ENCODE measurements around the gene LRRC10.
"Not testable (repeated sequence)": the region's sequence is repeated elsewhere in the genome, so short reads cannot be mapped to it uniquely, and the experiment has no call there.

LRRC10 gene

DNA sequence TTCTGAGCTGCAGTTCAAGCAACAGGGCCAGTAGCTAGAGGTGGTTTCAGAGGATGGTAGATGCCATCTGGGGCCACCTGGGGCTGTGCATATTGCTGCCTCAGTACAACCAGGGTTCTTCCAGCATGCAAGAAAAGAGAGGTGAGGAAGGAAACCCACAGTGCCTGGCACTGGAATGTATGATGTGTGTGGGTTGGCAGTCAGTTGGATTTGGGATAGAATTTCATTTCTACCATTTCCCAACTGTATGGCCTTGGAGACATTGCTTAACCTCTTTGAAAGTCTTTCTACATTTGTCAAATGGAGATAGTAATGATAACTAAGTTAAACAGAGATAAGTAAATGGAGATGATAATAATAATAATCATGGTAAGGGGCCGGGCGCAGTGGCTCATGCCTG lies 10.2 kb upstream of the LRRC10 start:
- no peak for DNase-seq (ENCODE audit: low spot score)
- no peak overlapping the region for H3K4me3 ChIP-seq
- TF ChIP-seq, protein P1, sequence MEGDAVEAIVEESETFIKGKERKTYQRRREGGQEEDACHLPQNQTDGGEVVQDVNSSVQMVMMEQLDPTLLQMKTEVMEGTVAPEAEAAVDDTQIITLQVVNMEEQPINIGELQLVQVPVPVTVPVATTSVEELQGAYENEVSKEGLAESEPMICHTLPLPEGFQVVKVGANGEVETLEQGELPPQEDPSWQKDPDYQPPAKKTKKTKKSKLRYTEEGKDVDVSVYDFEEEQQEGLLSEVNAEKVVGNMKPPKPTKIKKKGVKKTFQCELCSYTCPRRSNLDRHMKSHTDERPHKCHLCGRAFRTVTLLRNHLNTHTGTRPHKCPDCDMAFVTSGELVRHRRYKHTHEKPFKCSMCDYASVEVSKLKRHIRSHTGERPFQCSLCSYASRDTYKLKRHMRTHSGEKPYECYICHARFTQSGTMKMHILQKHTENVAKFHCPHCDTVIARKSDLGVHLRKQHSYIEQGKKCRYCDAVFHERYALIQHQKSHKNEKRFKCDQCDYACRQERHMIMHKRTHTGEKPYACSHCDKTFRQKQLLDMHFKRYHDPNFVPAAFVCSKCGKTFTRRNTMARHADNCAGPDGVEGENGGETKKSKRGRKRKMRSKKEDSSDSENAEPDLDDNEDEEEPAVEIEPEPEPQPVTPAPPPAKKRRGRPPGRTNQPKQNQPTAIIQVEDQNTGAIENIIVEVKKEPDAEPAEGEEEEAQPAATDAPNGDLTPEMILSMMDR (IDR thresholded peaks at IDR 0.05), result no peak
- no peak overlapping the region for H3K27ac ChIP-seq

DNA sequence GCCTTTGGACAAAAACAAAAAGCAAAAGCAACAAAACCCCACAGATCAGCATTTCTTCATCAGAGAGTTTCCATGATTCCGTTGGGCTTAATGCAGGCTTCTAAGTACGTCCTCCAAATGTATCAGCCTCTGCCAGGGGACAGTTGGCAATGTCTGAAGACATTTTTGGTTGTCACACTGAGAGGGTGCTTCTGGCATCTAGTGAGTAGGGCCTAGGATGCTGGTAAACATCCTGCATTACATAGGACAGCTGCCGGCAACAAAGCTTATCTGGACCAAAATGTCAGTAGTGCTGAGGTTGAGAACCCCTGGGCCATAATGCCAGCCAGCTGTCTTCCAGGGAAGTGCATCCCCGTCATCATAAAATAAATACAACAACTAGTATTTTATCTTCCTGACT lies 9.4 kb upstream of the LRRC10 start:
- H3K27ac ChIP-seq, result no peak overlapping the region
- DNase-seq (ENCODE audit: low spot score), result no peak
- H3K4me3 ChIP-seq, result no peak overlapping the region
- TF ChIP-seq, protein P1 (IDR thresholded peaks at IDR 0.05), result no peak

DNA sequence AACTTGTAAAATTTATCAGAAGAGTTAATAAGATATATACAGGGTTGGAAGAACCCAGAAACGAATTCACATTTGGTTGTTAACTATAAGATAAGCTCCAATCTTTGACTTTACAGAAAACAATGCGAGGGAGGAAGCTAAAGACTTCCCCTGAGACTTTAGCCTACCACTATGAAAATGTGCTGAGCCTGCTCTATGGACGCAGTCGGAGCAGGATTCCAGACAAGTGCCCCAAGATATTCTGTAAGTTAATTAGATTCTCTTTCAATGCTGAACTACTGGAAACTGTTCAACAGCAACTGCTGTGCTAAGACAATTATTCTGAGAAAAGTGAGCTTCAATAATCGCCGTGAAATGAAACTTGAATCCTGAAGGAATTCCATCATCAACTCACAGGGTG lies 8.3 kb upstream of the LRRC10 start:
- DNase-seq (ENCODE audit: low spot score), result no peak
- no peak overlapping the region for H3K27ac ChIP-seq
- H3K4me3 ChIP-seq, result no peak overlapping the region
- TF ChIP-seq, protein P1 (IDR thresholded peaks at IDR 0.05), result no peak

DNA sequence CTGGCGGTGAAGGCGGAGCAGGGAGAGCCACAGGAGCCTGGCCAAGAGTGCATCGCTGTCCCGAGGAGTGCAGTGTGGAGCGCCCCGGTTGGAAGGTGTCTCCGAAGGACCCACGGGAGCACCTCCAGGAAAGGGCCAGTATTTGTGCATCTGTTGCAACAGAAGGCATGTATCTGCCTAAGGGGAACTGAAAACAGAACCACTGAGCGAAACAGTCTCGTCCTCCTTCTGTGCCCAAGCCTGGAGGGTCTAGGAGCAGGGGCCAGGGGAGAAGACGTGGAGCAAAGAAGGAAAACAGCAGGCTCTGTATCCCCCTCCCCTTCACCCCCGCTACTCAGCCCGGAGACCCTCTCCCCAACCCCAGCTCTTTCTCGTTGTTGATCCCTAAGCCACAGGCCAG lies 5.3 kb upstream of the LRRC10 start:
- TF ChIP-seq, protein P1 (IDR thresholded peaks at IDR 0.05), result no peak
- Histone ChIP-seq H3K27ac (no peak overlapping the region), H3K4me3 (no peak overlapping the region)
- no peak for DNase-seq (ENCODE audit: low spot score)

DNA sequence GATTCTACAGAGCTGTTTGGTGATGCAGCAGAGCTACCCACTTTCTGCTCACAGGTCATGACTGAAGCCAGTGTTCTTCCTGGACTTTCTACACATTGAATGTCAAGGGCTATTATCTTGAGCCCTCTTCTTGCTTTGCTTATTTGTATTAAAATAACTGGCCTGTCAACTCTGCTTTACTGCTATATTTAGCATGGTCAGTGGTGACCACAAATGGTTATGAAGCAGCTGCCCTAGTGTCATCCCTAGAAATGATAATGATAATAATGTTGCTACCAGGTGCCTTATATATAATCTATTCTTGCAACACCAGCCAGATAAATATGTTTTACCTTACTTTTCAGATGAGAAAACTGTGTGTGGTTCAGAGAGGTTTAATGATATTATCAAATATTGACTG lies 2.6 kb upstream of the LRRC10 start:
- Histone ChIP-seq H3K27ac (no peak overlapping the region), H3K4me3 (no peak overlapping the region)
- TF ChIP-seq, protein P1 (IDR thresholded peaks at IDR 0.05), result no peak
- no peak for DNase-seq (ENCODE audit: low spot score)

DNA sequence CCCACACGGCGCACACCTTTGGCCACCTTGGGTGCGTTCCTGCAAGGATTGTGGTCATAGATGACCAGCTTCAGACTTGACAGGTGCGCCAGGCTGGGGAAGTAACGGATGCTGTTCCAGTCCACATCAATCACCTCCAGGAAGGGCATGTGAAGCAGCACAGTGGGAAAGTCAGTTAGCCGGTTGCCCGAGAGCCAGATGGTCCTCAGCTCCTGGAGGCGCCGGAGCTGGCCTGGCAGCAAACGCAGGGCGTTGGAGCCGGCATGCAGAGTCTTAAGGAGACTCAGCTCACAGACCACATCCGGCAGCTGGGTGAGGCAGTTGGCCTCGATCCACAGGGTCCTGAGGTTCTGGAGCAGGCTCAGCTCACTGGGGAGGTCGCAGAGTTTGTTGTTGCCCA lies 581 bp downstream of the LRRC10 start:
- DNase-seq (ENCODE audit: low spot score), result no peak
- TF ChIP-seq, protein P1 (IDR thresholded peaks at IDR 0.05), result no peak
- Histone ChIP-seq H3K4me3 (no peak overlapping the region), H3K27ac (no peak overlapping the region)

DNA sequence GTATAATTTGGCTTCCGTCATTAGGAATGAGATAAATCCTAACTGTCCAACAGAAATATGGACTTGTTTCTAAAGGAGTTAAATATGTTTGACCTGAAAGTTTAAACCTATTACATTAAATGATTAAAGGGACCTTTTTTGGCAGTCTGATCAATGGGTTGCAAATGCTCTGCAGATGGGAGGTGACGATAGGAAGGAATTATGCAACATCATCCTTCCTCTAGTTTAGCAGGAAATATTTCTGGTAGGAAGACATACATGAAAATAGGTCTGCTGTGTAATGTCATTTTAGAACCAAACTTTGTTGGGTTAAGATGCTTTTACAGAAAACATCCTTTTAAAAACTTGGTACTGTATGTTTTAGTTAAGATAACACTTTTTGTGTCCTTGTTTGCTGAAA lies 2.6 kb downstream of the LRRC10 start:
- TF ChIP-seq, protein P1 (IDR thresholded peaks at IDR 0.05), result no peak

DNA sequence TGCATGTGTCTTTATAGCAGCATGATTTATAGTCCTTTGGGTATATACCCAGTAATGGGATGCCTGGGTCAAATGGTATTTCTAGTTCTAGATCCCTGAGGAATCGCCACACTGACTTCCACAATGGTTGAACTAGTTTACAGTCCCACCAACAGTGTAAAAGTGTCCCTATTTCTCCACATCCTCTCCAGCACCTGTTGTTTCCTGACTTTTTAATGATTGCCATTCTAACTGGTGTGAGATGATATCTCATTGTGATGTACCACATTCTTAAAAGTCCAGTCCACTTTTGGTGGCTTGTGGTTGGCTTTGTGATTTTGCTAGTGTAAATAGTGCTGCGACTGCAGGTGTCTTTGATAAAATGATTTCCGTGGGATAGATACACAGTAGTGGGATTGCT lies 6.4 kb downstream of the LRRC10 start:
- H3K27ac ChIP-seq; DNase-seq (ENCODE audit: low spot score); H3K4me3 ChIP-seq: not testable (repeated sequence)

More for the DNA sequence above, 2.6 kb downstream of the LRRC10 start:
- no peak overlapping the region for H3K4me3 ChIP-seq
- no peak overlapping the region for H3K27ac ChIP-seq
- DNase-seq (ENCODE audit: low spot score), result no peak

DNA sequence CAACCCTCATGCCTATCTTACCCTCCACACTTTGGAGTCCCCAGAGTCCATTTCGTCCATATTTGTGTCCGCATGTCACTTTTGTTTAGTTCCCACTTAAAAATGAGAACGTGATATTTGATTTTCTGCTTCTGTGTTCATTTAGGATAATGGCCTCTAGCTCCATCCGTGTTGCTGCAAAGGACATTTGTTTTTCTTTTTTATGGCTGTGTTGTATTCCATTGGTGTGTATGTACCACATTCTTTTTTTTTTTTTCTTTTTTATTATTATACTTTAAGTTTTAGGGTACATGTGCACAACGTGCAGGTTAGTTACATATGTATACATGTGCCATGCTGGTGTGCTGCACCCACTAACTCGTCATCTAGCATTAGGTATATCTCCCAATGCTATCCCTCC lies 7.2 kb downstream of the LRRC10 start:
- not testable (repeated sequence) for DNase-seq (ENCODE audit: low spot score); H3K4me3 ChIP-seq; H3K27ac ChIP-seq
